DND-41 (cell line): ENCODE data around the gene CHID1.

Source experiments
- ATAC-seq: fragments of 200-7000 bp; cut with Tn5 transposase; 3 replicates; pipeline ENCODE4 v1.9.1; 2021; ENCODE audit warnings: low read depth; ENCODE audit not compliant: insufficient read depth
- DNase-seq: peaks from one replicate; pipeline ENCODE4 v3.0.0-alpha.2; 2020
- H2AFZ ChIP-seq: 2 replicates; pipeline ENCODE4 v1.6.0; 2012; ENCODE audit warnings: low read depth, low read length
- H3K27ac ChIP-seq: 2 replicates; pipeline ENCODE4 v1.5.1; 2012; ENCODE audit warnings: low read length, inconsistent platforms
- H3K27me3 ChIP-seq: fragments of 200-600 bp; sonication (generic); 2 replicates; pipeline ENCODE4 v1.6.0; 2012; ENCODE audit warnings: low read length, mild to moderate bottlenecking, inconsistent platforms; ENCODE audit not compliant: insufficient read depth, poor library complexity
- H3K36me3 ChIP-seq: 2 replicates; pipeline ENCODE4 v1.5.1; 2012; ENCODE audit warnings: low read length, inconsistent platforms; ENCODE audit not compliant: insufficient read depth
- H3K4me1 ChIP-seq: 2 replicates; pipeline ENCODE4 v1.5.1; 2012; ENCODE audit warnings: mild to moderate bottlenecking, low read length; ENCODE audit not compliant: insufficient read depth
- H3K4me2 ChIP-seq: 2 replicates; pipeline ENCODE4 v1.6.0; 2012; ENCODE audit warnings: mild to moderate bottlenecking, moderate library complexity, low read length, inconsistent platforms; ENCODE audit not compliant: insufficient read depth
- H3K4me3 ChIP-seq, 2 experiments: fragments of 200-600 bp in 1 of 2; shearing (Covaris generic) in 1 of 2; 2 replicates each; pipeline ENCODE4 v1.5.1; 2012 to 2016; ENCODE audit warnings: inconsistent platforms in 2 of 2, low read length in 2 of 2, mild to moderate bottlenecking in 2 of 2, low read depth in 1 of 2, moderate library complexity in 1 of 2
- H3K79me2 ChIP-seq: 2 replicates; pipeline ENCODE4 v1.6.0; 2012; ENCODE audit warnings: low read length, inconsistent platforms; ENCODE audit not compliant: insufficient read depth
- H3K9ac ChIP-seq: 2 replicates; pipeline ENCODE4 v1.6.0; 2012; ENCODE audit warnings: low read depth, mild to moderate bottlenecking, inconsistent platforms, low read length, moderate library complexity
- H3K9me3 ChIP-seq: 2 replicates; pipeline ENCODE4 v1.5.1; 2012; ENCODE audit warnings: low read length, moderate library complexity, mild to moderate bottlenecking, inconsistent platforms; ENCODE audit not compliant: insufficient read depth, severe bottlenecking
- H4K20me1 ChIP-seq: 2 replicates; pipeline ENCODE4 v1.6.0; 2012; ENCODE audit warnings: low read length; ENCODE audit not compliant: insufficient read depth
- EZH2 ChIP-seq: IDR thresholded peaks from 3 replicates; pipeline ENCODE4 v1.6.1; 2012; ENCODE audit warnings: borderline replicate concordance, low read depth, mild to moderate bottlenecking, moderate library complexity, low read length, inconsistent platforms; ENCODE audit not compliant: severe bottlenecking
- TF ChIP-seq, protein P1 (sequence below): IDR thresholded peaks from 2 replicates; pipeline ENCODE4 v1.5.1; 2012; ENCODE audit warnings: borderline replicate concordance, low read length, moderate library complexity, mild to moderate bottlenecking; ENCODE audit not compliant: poor library complexity, severe bottlenecking; ENCODE audit errors: extremely low read depth

The CHID1 gene

DNA sequence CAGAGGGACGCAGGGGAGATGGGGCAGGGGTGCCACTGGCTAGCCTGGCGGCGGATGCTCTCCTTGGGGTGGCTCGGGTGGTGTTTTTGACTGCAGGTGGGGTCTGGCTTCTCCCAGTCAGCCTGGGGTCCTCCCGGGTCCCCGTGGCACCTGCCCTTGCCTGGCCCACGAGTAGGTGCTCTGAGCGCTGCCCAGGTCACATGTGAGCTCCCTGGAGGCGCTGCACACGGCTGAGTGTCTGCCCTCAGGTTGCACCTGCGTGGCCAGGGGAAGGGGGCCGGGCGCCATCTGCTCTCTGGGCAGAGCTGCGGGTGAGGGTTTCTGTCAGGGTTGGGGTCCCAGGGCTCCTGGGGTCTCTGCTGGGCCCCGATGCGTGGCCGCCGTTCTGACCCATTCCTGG, 62.7 kb downstream of the CHID1 start:
- Histone ChIP-seq H3K9me3 (no peaks in the 10 kb centered on the region), H3K4me1 (peaks cover 24% of the 10 kb centered on the region), H2AFZ (no peak overlapping the region), H3K4me3 (no peak overlapping the region), H3K79me2 (no peaks in the 10 kb centered on the region), H3K9ac (no peak overlapping the region), H3K36me3 (no peaks in the 10 kb centered on the region), H4K20me1 (peaks cover 12% of the 10 kb centered on the region), H3K27ac (no peak overlapping the region), H3K4me2 (no peak overlapping the region), H3K27me3 (no peaks in the 10 kb centered on the region)
- TF ChIP-seq EZH2: no peak
- TF ChIP-seq, protein P1, sequence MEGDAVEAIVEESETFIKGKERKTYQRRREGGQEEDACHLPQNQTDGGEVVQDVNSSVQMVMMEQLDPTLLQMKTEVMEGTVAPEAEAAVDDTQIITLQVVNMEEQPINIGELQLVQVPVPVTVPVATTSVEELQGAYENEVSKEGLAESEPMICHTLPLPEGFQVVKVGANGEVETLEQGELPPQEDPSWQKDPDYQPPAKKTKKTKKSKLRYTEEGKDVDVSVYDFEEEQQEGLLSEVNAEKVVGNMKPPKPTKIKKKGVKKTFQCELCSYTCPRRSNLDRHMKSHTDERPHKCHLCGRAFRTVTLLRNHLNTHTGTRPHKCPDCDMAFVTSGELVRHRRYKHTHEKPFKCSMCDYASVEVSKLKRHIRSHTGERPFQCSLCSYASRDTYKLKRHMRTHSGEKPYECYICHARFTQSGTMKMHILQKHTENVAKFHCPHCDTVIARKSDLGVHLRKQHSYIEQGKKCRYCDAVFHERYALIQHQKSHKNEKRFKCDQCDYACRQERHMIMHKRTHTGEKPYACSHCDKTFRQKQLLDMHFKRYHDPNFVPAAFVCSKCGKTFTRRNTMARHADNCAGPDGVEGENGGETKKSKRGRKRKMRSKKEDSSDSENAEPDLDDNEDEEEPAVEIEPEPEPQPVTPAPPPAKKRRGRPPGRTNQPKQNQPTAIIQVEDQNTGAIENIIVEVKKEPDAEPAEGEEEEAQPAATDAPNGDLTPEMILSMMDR: no peak
- ATAC-seq (no peak), DNase-seq (no peak)

GRCh38 chr11:846496-847098, 64.0 kb downstream of the CHID1 start:
- Histone ChIP-seq H3K4me3 (no peak overlapping the region), H2AFZ (no peak overlapping the region), H3K4me1 (peaks cover 24% of the 10 kb centered on the region), H3K27ac (no peak overlapping the region), H3K27me3 (no peaks in the 10 kb centered on the region), H3K9me3 (no peaks in the 10 kb centered on the region), H3K36me3 (no peaks in the 10 kb centered on the region), H3K9ac (no peak overlapping the region), H3K79me2 (peaks cover 7% of the 10 kb centered on the region), H4K20me1 (peaks cover 16% of the 10 kb centered on the region), H3K4me2 (no peak overlapping the region)
- no peak for TF ChIP-seq EZH2
- TF ChIP-seq, protein P1: no peak
- no peak for ATAC-seq
- no peak for DNase-seq

GRCh38 chr11:845872-846495, 64.6 kb downstream of the CHID1 start:
- H3K4me1 ChIP-seq: peaks cover 30% of the 10 kb centered on the region
- DNase-seq (no peak), ATAC-seq (no peak)
- no peak overlapping the region for H3K27ac ChIP-seq
- no peaks in the 10 kb centered on the region for H3K27me3 ChIP-seq
- no peak overlapping the region for H2AFZ ChIP-seq
- H3K79me2 ChIP-seq: peaks cover 13% of the 10 kb centered on the region
- no peaks in the 10 kb centered on the region for H3K9me3 ChIP-seq
- peaks cover 18% of the 10 kb centered on the region for H4K20me1 ChIP-seq
- no peak overlapping the region for H3K4me3 ChIP-seq
- H3K4me2 ChIP-seq: no peak overlapping the region
- H3K9ac ChIP-seq: no peak overlapping the region
- TF ChIP-seq EZH2: no peak
- TF ChIP-seq, protein P1: no peak
- H3K36me3 ChIP-seq: 0 out of 2 replicates have a peak, but pooled peaks cover 2% of the 10 kb centered on the region
